GM10266 (cell line): ENCODE results near the gene OXT.

ENCODE experiments used
- DNase-seq: peaks from one replicate; pipeline ENCODE4 v3.0.0; 2012; ENCODE audit errors: extremely low spot score
- CTCF ChIP-seq: IDR thresholded peaks from 2 replicates; pipeline ENCODE4 v1.5.1; 2012; ENCODE audit warnings: mild to moderate bottlenecking, low read depth; ENCODE audit not compliant: control insufficient read depth, insufficient read depth; ENCODE audit errors: missing control alignments

Gene OXT

DNA sequence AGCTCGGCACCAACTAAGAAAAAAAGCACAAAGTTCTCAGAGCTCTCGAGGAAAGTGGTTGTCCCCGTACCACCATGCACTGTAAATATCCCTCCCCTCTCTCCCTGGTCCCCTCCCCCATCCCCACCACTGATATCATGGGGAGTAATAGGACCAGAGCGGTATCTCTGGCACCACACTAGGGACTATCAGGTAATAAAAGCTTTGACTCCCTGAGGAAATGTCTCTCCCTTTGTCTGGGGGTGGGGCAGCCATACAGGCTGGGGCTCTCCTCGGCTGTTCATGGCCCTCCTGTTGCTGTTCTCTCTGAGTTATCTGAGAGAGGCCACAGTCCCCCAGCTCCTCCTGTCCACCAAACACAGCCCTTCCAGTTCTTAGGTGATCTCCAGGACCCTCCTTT lies 33.0 kb upstream of the OXT start:
- no peak for TF ChIP-seq CTCF
- no peak for DNase-seq

DNA sequence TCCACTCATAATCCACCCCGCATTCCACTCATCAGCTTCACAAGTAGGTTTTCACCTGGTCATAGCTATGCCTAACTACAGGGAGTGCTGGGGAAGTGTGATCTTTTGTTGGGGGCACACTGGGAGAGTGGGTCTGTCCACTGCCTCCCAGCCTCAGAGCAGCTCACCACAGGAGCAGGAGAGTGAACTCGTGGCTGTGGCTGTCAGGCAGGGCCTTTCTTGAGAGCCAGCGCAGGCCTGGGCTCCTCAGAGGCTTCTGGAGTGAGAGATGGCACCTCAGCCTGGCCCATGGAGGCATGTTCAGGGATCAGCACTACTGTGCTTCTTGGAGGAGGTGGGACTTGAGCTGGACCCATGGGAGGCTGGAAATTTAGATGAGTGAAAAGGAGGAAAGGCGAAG lies 32.0 kb upstream of the OXT start:
- TF ChIP-seq CTCF, result no peak
- no peak for DNase-seq

DNA sequence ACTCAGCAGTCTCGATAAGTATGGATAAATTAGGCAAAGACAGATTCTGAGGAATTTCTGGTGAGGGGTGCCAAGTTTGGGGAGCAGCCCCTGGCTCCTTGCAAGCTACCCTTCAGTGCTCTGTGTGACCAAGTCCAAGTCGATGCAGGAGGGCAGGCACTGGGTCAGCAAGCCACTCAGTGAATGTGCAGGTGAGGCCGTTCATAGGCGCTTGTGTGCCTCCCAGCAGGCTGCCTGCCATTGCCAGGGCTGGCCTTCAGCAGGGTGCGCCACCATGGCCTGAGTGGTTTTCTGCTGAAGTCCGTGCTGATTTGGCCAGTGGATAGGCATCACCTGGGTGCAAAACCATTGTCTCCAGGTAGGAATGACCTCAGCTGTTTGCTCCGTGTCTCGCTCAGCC lies 31.3 kb upstream of the OXT start:
- DNase-seq, result no peak
- TF ChIP-seq CTCF, result no peak

GRCh38 chr20:3041854-3042409 lies 29.5 kb upstream of the OXT start:
- no peak for DNase-seq
- TF ChIP-seq CTCF, result no peak

DNA sequence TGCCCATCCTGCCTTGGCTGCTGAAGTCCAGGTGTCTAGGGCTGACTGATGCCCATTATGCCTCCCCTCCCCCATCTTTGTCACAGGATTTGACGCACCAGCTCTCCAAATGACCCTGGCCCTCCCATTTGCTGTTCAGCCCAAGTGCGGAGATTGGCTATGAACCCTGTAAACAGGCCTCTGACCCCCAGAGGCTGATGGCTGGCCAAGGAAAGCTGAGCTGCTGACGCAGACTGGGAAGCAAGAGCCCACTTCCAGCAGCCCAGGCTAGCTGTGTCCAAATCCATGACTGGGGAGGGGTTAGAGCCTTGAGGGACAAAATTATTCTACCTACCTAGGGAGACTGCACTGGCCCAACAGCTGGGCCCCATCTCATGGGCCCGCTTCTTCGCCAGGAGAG lies 28.8 kb upstream of the OXT start:
- TF ChIP-seq CTCF, result no peak
- no peak for DNase-seq

DNA sequence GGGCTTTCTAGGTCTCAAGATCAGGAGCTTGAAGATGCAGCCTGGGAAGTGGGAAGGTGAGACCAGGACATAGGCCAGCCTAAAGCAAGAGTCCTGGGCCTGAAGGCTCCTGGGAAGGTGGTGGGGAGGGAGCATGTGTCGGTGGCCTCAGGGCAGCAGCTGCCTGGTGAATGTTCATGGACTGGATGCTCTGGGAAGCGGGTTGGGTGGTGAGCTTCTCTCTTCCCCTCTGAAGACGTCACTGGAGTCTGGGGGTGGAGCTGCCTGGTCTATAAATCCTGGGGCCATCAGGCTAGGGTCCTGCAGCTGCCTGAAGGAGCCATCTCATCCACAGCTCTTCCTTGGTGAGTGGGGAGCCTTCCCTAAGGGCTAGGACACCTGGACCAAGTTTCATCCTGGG lies 28.1 kb upstream of the OXT start, which contains the start of gene GNRH2:
Gene GNRH2 (plus strand): TSS at position 301 of the 400 bp plus-strand sequence. CDS start 793 bp downstream, outside the sequence.
- DNase-seq, result no peak
- TF ChIP-seq CTCF, result no peak

GRCh38 chr20:3044336-3044965 lies 27.0 kb upstream of the OXT start:
- DNase-seq, result no peak
- TF ChIP-seq CTCF, result no peak
